Parathyroid adenoma (tissue), 2 donors: ENCODE measurements around the gene XYLT1.

ENCODE experiments used
- H2AFZ ChIP-seq: fragments of 300-600 bp; sonication (generic); one replicate; pipeline ENCODE4 v1.7.0; 2017; ENCODE audit warnings: antibody characterized with exemption, mild to moderate bottlenecking
- H3K27ac ChIP-seq: fragments of 300-600 bp; sonication (generic); one replicate; pipeline ENCODE4 v1.7.0; 2017
- H3K27me3 ChIP-seq: fragments of 300-600 bp; sonication (generic); one replicate; pipeline ENCODE4 v1.7.0; 2017; ENCODE audit warnings: low read length; ENCODE audit not compliant: control insufficient read depth, insufficient read depth
- H3K36me3 ChIP-seq: fragments of 300-600 bp; sonication (generic); one replicate; pipeline ENCODE4 v1.7.0; 2017; ENCODE audit warnings: low read length; ENCODE audit not compliant: control insufficient read depth, insufficient read depth
- H3K4me1 ChIP-seq: fragments of 300-600 bp; sonication (generic); one replicate; pipeline ENCODE4 v1.7.0; 2017; ENCODE audit warnings: control low read depth
- H3K4me2 ChIP-seq: fragments of 300-600 bp; sonication (generic); one replicate; pipeline ENCODE4 v1.7.0; 2017; ENCODE audit warnings: low read length
- H3K4me3 ChIP-seq: fragments of 300-600 bp; sonication (generic); one replicate; pipeline ENCODE4 v1.7.0; 2017; ENCODE audit warnings: low read depth, low read length
- H3K79me2 ChIP-seq: fragments of 300-600 bp; sonication (generic); one replicate; pipeline ENCODE4 v1.7.0; 2017; ENCODE audit warnings: control low read depth
- H3K9ac ChIP-seq: fragments of 300-600 bp; sonication (generic); one replicate; pipeline ENCODE4 v1.7.0; 2017; ENCODE audit warnings: mild to moderate bottlenecking
- H3K9me3 ChIP-seq: fragments of 300-600 bp; sonication (generic); one replicate; pipeline ENCODE4 v1.7.0; 2017; ENCODE audit warnings: low read length; ENCODE audit not compliant: control insufficient read depth
- TF ChIP-seq, protein P1 (sequence below): fragments of 300-600 bp; sonication (generic); IDR thresholded peaks from one replicate; pipeline ENCODE4 v1.7.0; 2017; ENCODE audit warnings: antibody characterized with exemption, mild to moderate bottlenecking
- donor health status: primary hyperparathyroidism.

The XYLT1 gene

DNA sequence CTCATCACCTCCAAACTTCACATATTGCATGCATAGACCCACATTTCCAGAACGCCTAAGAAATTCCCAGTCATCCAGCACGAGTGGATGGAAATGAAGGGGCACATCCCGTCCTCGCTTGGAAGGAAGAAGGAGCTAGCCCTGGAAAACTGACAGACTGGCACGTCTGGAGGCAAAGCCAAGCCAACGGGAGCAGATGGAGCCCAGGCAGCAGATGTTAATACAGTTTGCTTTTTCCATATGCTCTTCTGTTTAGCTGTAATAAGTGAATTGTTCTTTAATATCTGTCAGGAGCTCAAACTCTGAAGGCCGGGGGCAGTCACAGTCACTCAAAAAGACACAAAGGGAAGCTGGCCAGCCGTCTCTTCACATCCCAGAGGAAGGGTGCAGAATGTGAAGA lies 187.7 kb downstream of the XYLT1 start:
- Histone ChIP-seq H3K27me3 (no peaks in the 10 kb centered on the region), H3K9me3 (no peaks in the 10 kb centered on the region), H3K36me3 (no peaks in the 10 kb centered on the region), H3K4me3 (no peak overlapping the region), H3K79me2 (peaks cover 2% of the 10 kb centered on the region), H2AFZ (no peak overlapping the region), H3K27ac (no peak overlapping the region), H3K4me2 (no peak overlapping the region), H3K4me1 (no peaks in the 10 kb centered on the region), H3K9ac (no peak overlapping the region)
- TF ChIP-seq, protein P1, sequence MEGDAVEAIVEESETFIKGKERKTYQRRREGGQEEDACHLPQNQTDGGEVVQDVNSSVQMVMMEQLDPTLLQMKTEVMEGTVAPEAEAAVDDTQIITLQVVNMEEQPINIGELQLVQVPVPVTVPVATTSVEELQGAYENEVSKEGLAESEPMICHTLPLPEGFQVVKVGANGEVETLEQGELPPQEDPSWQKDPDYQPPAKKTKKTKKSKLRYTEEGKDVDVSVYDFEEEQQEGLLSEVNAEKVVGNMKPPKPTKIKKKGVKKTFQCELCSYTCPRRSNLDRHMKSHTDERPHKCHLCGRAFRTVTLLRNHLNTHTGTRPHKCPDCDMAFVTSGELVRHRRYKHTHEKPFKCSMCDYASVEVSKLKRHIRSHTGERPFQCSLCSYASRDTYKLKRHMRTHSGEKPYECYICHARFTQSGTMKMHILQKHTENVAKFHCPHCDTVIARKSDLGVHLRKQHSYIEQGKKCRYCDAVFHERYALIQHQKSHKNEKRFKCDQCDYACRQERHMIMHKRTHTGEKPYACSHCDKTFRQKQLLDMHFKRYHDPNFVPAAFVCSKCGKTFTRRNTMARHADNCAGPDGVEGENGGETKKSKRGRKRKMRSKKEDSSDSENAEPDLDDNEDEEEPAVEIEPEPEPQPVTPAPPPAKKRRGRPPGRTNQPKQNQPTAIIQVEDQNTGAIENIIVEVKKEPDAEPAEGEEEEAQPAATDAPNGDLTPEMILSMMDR: no peak

DNA sequence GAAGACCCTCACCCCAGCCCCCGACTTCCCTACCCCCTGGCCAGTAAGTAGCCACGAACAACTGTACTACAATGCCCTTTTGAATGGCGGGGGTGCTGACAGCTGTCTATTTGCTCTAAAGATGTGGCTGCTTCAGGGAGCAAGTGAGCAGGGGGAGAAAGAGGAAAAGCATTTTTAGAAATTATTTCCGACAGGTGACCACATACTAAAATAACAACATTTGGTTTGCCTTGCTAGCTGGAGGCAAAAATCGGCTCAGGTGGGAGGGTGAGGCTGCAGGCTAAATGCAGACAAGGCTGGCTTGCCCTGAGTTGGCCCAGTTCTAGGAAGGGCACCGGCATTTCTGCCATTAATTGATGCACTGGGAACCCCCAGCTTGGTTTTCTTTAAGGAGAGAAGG lies 188.5 kb downstream of the XYLT1 start:
- no peak overlapping the region for H2AFZ ChIP-seq
- H3K4me2 ChIP-seq: no peak overlapping the region
- H3K79me2 ChIP-seq: peaks cover 2% of the 10 kb centered on the region

DNA sequence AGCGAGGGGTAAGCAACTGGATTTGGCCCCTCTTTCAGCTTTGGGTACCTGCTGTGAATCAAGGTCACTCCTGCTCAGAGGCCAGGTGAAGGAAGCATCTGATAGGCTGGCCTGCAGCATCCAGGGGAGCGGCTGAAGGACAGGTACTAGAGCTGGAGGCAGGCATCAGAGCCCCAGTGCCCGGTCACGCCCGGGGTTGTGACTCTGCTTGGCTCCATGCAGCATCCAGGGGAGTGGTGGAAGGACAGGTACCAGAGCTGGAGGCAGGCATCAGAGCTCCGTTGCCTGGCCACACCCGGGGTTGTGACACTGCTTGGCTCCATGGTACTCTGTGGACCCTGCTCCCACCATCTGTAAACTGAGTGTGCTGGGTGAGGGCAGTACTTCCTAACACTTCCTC lies 189.7 kb downstream of the XYLT1 start:
- H3K4me3 ChIP-seq: no peak overlapping the region
- H3K79me2 ChIP-seq: peaks cover 2% of the 10 kb centered on the region
- no peak overlapping the region for H3K27ac ChIP-seq
- no peaks in the 10 kb centered on the region for H3K36me3 ChIP-seq
- no peaks in the 10 kb centered on the region for H3K27me3 ChIP-seq
- H3K9ac ChIP-seq: no peak overlapping the region
- no peaks in the 10 kb centered on the region for H3K4me1 ChIP-seq
- TF ChIP-seq, protein P1: no peak
- no peaks in the 10 kb centered on the region for H3K9me3 ChIP-seq
- no peak overlapping the region for H2AFZ ChIP-seq
- no peak overlapping the region for H3K4me2 ChIP-seq

More for the DNA sequence above, 188.5 kb downstream of the XYLT1 start:
- H3K27ac ChIP-seq: no peak overlapping the region
- no peaks in the 10 kb centered on the region for H3K27me3 ChIP-seq
- H3K9me3 ChIP-seq: no peaks in the 10 kb centered on the region
- no peaks in the 10 kb centered on the region for H3K4me1 ChIP-seq
- no peak overlapping the region for H3K9ac ChIP-seq
- H3K36me3 ChIP-seq: no peaks in the 10 kb centered on the region
- H3K4me3 ChIP-seq: no peak overlapping the region
- TF ChIP-seq, protein P1: no peak

DNA sequence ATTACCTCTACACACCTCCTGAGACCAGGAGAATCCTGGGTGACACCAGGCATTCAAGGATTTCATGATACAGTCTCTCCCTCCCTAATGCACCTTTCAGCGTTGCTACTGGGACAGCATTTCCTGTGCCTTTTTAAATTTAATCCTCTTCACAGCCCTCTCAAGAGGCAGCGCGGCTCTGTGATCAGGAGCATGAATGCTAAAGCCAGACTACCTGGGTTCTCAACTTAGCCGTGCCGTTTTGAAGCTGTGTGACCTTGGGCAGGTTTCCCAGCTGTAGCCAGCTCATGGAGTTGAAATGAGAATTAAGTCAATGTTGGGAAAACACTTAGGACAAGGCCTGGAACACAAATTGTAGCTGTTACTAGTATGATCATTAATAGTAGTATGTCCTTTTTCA lies 191.8 kb downstream of the XYLT1 start:
- H3K4me1 ChIP-seq: no peaks in the 10 kb centered on the region
- peaks cover 2% of the 10 kb centered on the region for H3K79me2 ChIP-seq
- TF ChIP-seq, protein P1: no peak

DNA sequence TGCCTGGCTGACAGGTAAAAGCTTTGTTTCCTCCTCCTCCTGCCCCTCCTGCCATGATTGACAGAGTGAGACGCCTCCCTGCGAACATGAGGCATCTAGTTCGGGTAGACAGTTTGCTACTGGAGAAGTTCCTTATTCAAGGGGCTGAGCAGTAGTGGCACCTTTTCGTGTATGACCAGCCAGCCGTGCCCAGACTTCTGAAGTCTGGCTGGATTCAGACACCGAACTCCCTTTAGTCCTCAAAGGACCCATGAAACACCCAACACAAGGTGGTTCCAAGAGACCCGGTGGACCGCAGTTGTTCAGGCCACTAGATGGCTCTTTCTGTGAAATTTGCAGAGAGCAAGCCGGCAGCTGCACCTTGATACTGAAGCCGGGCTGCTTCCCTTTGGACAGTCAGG lies 192.8 kb downstream of the XYLT1 start:
- H3K9ac ChIP-seq: no peak overlapping the region
- H3K4me3 ChIP-seq: no peak overlapping the region

More for the DNA sequence above, 191.8 kb downstream of the XYLT1 start:
- no peaks in the 10 kb centered on the region for H3K9me3 ChIP-seq
- no peak overlapping the region for H3K27ac ChIP-seq
- no peak overlapping the region for H2AFZ ChIP-seq
- H3K9ac ChIP-seq: no peak overlapping the region
- no peak overlapping the region for H3K4me2 ChIP-seq
- H3K27me3 ChIP-seq: no peaks in the 10 kb centered on the region
- H3K36me3 ChIP-seq: no peaks in the 10 kb centered on the region
- no peak overlapping the region for H3K4me3 ChIP-seq

More for the DNA sequence above, 192.8 kb downstream of the XYLT1 start:
- Histone ChIP-seq H3K4me1 (no peaks in the 10 kb centered on the region), H3K79me2 (peaks cover 2% of the 10 kb centered on the region), H3K27ac (no peak overlapping the region), H2AFZ (peak overlapping the region; percentile 7), H3K27me3 (no peaks in the 10 kb centered on the region), H3K4me2 (no peak overlapping the region), H3K36me3 (no peaks in the 10 kb centered on the region), H3K9me3 (no peaks in the 10 kb centered on the region)
- TF ChIP-seq, protein P1: peak; percentile 62
